HG03520 (cell line): ENCODE data around the gene PROC.
"Not testable (repeated sequence)": the region's sequence is repeated elsewhere in the genome, so short reads cannot be mapped to it uniquely, and the experiment has no call there.

Experiments
- ATAC-seq: cut with Tn5 transposase; IDR thresholded peaks from one replicate; pipeline ENCODE4 v1.9.1; 2021; ENCODE audit warnings: mild to moderate bottlenecking, moderate library complexity; ENCODE audit not compliant: unreplicated experiment

The PROC gene

DNA sequence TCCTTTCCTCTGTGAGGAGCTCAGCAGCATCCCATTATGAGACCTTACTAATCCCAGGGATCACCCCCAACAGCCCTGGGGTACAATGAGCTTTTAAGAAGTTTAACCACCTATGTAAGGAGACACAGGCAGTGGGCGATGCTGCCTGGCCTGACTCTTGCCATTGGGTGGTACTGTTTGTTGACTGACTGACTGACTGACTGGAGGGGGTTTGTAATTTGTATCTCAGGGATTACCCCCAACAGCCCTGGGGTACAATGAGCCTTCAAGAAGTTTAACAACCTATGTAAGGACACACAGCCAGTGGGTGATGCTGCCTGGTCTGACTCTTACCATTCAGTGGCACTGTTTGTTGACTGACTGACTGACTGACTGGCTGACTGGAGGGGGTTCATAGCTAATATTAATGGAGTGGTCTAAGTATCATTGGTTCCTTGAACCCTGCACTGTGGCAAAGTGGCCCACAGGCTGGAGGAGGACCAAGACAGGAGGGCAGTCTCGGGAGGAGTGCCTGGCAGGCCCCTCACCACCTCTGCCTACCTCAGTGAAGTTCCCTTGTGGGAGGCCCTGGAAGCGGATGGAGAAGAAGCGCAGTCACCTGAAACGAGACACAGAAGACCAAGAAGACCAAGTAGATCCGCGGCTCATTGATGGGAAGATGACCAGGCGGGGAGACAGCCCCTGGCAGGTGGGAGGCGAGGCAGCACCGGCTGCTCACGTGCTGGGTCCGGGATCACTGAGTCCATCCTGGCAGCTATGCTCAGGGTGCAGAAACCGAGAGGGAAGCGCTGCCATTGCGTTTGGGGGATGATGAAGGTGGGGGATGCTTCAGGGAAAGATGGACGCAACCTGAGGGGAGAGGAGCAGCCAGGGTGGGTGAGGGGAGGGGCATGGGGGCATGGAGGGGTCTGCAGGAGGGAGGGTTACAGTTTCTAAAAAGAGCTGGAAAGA, 7.6 kb downstream of the PROC start:
- ATAC-seq = no peak

DNA sequence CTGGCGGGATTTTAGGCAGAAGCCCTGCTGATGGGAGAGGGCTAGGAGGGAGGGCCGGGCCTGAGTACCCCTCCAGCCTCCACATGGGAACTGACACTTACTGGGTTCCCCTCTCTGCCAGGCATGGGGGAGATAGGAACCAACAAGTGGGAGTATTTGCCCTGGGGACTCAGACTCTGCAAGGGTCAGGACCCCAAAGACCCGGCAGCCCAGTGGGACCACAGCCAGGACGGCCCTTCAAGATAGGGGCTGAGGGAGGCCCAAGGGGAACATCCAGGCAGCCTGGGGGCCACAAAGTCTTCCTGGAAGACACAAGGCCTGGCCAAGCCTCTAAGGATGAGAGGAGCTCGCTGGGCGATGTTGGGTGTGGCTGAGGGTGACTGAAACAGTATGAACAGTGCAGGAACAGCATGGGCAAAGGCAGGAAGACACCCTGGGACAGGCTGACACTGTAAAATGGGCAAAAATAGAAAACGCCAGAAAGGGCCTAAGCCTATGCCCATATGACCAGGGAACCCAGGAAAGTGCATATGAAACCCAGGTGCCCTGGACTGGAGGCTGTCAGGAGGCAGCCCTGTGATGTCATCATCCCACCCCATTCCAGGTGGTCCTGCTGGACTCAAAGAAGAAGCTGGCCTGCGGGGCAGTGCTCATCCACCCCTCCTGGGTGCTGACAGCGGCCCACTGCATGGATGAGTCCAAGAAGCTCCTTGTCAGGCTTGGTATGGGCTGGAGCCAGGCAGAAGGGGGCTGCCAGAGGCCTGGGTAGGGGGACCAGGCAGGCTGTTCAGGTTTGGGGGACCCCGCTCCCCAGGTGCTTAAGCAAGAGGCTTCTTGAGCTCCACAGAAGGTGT, 8.5 kb downstream of the PROC start:
- no peak for ATAC-seq

DNA sequence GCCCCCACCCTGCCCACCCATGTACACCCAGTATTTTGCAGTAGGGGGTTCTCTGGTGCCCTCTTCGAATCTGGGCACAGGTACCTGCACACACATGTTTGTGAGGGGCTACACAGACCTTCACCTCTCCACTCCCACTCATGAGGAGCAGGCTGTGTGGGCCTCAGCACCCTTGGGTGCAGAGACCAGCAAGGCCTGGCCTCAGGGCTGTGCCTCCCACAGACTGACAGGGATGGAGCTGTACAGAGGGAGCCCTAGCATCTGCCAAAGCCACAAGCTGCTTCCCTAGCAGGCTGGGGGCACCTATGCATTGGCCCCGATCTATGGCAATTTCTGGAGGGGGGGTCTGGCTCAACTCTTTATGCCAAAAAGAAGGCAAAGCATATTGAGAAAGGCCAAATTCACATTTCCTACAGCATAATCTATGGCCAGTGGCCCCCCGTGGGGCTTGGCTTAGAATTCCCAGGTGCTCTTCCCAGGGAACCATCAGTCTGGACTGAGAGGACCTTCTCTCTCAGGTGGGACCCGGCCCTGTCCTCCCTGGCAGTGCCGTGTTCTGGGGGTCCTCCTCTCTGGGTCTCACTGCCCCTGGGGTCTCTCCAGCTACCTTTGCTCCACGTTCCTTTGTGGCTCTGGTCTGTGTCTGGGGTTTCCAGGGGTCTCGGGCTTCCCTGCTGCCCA, 9.3 kb downstream of the PROC start:
- ATAC-seq = no peak

DNA sequence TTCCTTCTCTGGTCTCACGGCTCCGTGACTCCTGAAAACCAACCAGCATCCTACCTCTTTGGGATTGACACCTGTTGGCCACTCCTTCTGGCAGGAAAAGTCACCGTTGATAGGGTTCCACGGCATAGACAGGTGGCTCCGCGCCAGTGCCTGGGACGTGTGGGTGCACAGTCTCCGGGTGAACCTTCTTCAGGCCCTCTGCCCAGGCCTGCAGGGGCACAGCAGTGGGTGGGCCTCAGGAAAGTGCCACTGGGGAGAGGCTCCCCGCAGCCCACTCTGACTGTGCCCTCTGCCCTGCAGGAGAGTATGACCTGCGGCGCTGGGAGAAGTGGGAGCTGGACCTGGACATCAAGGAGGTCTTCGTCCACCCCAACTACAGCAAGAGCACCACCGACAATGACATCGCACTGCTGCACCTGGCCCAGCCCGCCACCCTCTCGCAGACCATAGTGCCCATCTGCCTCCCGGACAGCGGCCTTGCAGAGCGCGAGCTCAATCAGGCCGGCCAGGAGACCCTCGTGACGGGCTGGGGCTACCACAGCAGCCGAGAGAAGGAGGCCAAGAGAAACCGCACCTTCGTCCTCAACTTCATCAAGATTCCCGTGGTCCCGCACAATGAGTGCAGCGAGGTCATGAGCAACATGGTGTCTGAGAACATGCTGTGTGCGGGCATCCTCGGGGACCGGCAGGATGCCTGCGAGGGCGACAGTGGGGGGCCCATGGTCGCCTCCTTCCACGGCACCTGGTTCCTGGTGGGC, 10.0 kb downstream of the PROC start:
- ATAC-seq = no peak

DNA sequence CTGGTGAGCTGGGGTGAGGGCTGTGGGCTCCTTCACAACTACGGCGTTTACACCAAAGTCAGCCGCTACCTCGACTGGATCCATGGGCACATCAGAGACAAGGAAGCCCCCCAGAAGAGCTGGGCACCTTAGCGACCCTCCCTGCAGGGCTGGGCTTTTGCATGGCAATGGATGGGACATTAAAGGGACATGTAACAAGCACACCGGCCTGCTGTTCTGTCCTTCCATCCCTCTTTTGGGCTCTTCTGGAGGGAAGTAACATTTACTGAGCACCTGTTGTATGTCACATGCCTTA, 10.5 kb downstream of the PROC start:
- ATAC-seq = no peak

DNA sequence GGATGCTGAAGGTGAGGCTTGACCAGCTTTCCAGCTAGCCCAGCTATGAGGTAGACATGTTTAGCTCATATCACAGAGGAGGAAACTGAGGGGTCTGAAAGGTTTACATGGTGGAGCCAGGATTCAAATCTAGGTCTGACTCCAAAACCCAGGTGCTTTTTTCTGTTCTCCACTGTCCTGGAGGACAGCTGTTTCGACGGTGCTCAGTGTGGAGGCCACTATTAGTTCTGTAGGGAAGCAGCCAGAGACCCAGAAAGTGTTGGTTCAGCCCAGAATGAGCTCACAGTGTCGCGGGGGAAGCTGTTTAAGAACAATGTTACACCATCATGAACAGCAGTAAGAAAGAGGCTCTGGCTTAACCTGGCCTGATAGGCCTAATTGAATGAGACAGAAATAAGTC, 11.1 kb downstream of the PROC start:
- ATAC-seq = no peak

DNA sequence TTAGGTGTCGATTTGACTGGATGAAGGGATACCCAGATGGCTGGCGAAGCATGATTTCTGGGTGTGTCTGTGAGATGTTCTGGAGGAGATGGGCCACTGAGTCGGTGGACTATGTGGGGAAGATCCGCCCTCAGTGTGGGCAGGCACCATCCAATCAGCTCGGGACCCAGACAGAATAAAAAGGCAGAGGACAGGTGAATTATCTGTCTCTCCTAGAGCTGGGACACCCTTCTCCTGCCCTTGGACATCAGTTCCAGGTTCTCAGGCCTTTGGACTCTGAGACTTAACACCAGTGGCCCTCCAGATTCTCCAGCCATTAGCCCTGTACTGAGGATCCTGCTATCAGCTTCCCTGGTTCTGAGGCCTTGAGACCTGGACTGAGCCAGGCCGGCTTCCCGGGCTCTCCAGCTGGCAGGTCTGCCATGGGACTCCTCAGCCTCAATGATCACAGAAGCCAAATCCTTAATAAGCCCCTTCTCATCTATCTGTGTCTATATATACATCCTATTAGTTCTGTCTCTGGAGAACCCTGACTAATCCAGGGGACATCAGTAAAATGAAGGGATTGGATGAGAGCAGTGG, 11.7 kb downstream of the PROC start:
- ATAC-seq = no peak

DNA sequence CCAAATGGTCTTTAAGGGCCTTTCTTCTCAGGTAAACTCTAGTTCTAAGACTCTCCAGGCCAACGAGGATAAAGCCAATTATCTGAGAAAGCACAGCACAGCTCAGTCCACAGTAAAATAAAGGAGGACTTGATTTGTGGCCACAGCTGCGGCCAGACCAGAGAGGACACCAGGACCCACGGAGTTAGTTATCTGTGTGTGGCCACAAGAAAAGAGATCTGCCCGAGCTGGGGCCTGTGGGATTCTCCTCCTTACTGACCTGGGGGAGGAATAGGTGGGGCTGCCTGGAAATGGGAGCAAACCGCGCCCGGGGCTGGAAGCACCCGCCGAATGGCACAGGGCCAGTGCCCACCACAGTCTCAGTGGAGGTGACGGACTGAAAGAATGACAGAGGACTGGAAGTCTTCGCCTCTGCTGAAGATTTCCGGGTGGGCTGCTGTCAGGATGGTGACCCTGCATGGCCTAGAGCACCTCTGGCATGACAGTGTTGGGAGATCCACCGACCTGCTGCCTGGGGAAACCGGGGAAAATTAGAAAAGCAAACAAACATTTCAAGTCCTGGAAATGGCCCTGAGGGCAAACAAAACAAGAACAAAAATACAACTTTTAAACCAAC, 13.3 kb downstream of the PROC start:
- no peak for ATAC-seq

DNA sequence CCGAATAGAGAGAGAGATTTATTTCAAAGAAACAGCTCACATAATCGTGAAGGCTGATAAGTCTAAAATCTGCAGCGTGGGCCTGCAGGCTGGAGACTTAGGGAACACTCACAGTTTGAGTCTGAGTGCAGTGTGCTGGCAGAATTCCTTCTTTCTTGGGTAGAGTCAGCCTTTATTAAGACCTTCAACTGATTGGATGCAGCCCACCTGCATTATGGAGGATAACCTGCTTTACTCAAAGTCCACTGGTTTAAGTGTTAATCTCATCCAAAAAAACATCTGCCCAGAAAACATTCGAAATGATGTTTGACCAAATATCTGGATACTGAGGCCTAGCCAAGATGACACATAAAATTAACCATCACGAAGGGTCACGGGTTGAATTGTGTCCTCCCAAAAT, 16.3 kb downstream of the PROC start:
- no peak for ATAC-seq

DNA sequence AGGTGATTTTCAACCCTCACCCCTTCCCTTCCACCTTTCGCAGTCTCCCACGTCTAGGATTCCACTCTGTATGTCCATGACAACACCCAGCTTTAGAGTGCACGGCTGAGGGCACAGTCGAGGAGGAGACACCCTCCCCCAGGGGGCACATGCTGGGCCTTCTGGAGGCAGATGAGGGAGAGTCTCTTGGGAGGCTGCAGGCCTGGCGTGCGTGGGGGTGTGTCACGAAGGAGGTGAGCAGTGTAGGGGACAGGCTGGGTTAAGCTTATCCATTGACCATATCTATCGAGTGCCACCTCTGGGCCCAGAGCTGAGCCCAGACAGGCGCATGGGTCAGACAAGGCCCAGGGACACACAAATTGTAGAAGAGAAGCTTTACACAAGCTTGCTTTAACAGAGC, 18.8 kb downstream of the PROC start:
- ATAC-seq = no peak

DNA sequence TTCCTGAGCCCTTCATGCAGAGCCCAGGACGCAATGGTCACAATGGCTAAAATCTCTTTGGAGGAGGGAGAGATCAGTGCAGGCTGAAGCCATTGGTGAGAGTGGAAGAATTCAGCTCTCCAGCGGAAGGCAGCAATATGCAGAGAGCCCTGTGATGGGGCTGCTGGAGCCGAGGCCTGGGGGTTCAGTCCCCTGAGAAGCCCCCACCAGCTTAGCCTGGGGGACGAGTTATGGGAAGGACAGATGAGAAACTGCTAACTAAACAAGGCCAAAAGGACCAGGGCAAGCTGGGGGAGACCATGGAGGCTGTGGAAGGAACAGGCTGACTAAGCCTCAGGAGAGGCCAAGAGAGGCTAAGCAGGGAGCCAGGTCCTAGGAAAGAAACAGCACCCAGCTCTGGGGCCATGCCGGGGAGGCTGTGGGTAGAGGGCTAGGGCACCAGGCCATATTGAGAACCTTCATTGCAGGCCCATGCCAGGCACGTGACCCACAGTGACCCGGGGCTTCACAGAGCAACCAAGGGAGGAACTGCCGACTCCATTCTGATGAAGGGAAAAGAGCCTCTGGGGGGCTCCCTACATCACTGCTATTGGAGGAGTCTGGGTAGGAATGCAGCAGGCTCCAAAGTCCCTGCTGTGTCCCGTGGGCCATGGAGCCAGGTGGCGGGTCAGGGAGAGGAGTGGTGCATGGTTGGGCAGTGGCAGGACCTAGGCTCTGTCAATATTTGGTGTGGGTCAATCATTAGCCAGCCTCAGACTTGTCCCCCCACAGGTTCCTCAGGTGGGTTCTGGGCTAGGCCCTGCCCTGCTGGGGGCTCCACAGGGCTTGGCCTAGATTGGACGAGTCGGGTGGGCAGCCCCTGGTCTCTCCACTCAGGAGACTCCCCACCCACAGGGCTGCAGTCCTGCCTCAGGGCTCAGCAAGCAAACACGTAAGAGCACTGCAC, 19.8 kb downstream of the PROC start:
- ATAC-seq = no peak

DNA sequence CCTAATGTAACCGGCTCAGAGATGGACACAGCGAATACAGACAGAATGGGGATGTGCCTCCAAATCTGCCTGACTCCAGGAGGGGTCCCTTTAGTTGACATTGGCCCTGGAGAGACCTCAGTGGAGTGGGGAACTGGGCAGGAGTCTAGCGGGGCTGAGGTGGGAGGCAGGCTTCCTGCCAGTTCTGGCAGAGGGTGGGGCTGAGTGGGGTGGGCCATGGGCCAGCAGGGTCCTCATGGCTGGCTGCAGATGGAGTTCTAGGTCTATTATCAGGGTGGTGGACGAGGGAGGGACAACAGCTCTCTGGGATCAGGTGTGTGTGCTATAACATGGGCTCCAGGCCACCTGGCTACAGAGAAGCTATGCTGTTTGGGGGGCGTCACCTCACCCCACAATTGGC, 21.1 kb downstream of the PROC start:
- no peak for ATAC-seq

DNA sequence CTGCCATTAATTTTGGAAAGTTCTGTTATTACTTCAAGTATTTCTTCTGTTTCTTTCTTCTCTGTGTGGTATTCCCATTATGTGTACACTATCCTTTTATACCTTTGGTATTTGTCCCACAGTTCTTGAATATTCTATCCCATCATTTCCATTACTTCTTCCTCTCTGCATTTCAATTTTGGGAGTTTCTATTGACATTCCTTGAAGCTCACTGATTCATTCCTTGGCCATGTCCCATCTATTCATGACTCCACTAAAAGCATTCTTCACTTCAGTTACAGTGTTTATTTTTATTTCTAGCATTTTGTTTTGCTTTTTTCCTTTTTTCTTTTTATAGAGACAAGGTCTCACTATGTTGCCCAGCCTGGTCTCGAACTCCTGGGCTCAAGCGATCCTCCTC, 30.3 kb downstream of the PROC start:
- no peak for ATAC-seq

DNA sequence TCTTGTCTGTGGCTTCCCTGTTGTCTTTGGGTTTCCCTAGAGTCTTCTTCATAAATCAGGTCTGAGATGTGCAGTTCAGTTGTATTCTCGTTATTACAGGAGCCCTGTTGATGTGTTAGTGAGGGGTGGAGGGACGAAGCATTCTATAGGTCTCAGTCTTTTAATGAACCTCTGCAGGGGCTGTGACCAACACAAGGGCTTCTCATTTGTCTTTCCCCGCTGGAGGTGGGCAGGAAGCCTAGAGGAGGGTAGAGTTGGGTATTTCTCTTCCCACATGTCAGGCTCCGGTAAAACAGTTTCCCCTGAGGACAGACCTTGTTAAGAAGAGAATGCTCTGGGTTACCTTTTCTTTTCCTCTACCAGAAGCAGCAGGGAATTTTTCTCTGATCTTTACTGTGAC, 31.2 kb downstream of the PROC start:
- ATAC-seq = no peak

DNA sequence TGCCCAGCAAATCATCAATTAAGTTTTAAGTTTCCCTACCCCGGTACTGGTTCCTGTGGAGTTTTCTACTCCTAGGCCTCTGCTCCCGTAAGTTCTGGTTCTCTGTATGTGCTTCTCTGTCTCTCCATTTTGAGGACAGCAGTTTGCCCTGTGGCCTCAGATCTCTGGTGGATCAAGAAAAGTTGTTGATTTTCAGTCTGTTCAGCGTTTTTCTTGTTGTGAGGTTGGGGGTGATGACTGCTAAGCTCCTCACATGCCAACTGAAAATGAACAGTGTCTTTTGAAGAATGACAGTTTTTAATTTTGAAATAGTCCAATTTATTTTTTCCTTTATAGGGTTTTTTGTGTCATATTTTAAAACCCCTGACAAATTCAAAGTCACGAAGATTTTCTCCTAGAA, 31.7 kb downstream of the PROC start:
- no peak for ATAC-seq

DNA sequence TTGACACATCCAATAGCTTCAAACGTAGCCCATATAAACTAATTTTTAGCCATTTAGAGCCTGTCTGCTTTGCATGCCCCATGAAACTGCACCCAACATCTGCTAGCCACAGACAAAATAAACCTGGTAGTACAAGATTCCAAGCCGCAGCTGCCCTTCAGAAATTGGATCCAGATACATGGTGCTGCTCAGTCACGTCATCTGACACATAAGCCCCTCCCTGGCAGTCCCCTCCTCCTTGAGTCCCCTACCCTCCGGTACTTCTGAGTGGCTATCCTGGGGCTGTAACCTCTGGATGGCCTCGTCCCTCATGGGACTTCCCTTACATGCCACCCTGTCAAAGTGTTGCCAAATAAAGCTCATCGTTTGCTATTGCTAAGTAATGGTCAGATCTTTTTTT, 33.8 kb downstream of the PROC start:
- no peak for ATAC-seq

DNA sequence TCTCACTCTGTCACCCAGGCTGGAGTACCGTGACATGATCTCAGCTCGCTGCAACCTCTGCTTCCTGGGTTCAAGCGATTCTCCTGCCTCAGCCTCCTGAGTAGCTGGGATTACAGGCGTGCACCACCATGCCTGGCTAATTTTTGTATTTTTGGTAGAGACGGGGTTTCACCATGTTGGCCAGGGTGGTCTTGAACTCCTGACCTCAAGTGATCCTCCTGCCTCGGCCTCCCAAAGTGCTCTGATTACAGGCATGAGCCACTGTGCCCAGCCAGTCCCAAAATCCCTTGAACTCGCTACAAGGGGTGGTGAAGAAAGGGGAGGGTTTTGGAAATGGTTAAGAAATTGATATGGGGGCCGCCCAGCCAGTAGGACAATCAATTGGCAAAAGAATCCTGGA, 34.2 kb downstream of the PROC start:
- ATAC-seq = not testable (repeated sequence)

DNA sequence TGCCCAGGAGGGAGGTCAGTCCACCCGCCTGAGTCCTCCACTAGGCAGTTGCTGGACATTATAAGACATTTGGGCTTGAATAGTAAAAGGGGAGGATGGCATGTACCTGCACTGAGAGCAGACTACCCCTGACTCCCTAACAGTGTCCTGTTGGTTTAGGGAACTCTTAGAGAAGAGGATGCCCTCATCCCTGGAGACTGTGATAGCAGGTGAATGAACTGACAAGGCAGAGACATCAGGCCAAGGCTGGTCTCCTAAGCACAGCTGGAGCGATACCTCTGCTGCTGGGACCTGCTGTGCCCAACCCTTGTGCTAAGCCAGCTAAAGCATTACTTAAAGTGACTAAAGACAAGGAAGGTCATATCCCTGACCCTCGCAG, 34.8 kb downstream of the PROC start:
- ATAC-seq = no peak
